Natural killer cell (primary cell): Measurements from ENCODE around the gene KCTD19. TPM values are rescaled to one million over a fixed set of nuclear protein-coding genes. Genes with fewer than 3 reads are reported as not detected.

ENCODE experiments used
- ATAC-seq, 3 donors: fragments of 150-1000 bp in 2 of 3; fragments of 200-7000 bp in 1 of 3; cut with Tn5 transposase; 1 replicate in 1 of 3; 2 replicates in 2 of 3; pipeline ENCODE4 v1.10.0; 2021; ENCODE audit warnings: mild to moderate bottlenecking in 2 of 3, moderate library complexity in 2 of 3
- DNase-seq, 2 donors: peaks; one replicate each; pipeline versions ENCODE4 v3.0.0 to v3.0.0-alpha.2; 2013 to 2021; ENCODE audit warnings: mixed read lengths in 1 of 2
- H3K27ac ChIP-seq: one replicate; pipeline ENCODE4 v1.5.1; 2013; ENCODE audit warnings: mild to moderate bottlenecking, low read length
- H3K27me3 ChIP-seq: one replicate; pipeline ENCODE4 v1.6.1; 2013; ENCODE audit warnings: low read length; ENCODE audit not compliant: control insufficient read depth, insufficient read depth
- H3K36me3 ChIP-seq: one replicate; pipeline ENCODE4 v1.6.1; 2013; ENCODE audit warnings: low read length; ENCODE audit not compliant: control insufficient read depth, insufficient read depth
- H3K4me1 ChIP-seq: one replicate; pipeline ENCODE4 v1.6.1; 2013; ENCODE audit warnings: low read length; ENCODE audit not compliant: control insufficient read depth, insufficient read depth
- H3K4me3 ChIP-seq: one replicate; pipeline ENCODE4 v1.5.1; 2013; ENCODE audit warnings: low read length
- H3K9me3 ChIP-seq: one replicate; pipeline ENCODE4 v1.6.1; 2013; ENCODE audit warnings: low read length; ENCODE audit not compliant: control insufficient read depth, insufficient read depth
- H3K27ac Mint-ChIP-seq, 2 donors: one replicate each; pipeline ENCODE4 v1.8.0; 2022; ENCODE audit warnings: mild to moderate bottlenecking in 2 of 2, mixed read lengths in 2 of 2, moderate library complexity in 1 of 2
- H3K27me3 Mint-ChIP-seq, 2 donors: one replicate each; pipeline ENCODE4 v1.8.0; 2022; ENCODE audit warnings: low read depth in 2 of 2, mixed read lengths in 2 of 2
- H3K36me3 Mint-ChIP-seq: one replicate; pipeline ENCODE4 v1.8.0; 2022; ENCODE audit warnings: mixed read lengths
- H3K4me1 Mint-ChIP-seq, 2 donors: one replicate each; pipeline ENCODE4 v1.8.0; 2022; ENCODE audit warnings: mixed read lengths in 2 of 2
- H3K4me3 Mint-ChIP-seq: one replicate; pipeline ENCODE4 v1.8.0; 2022; ENCODE audit warnings: mild to moderate bottlenecking, moderate library complexity, mixed read lengths
- H3K9me3 Mint-ChIP-seq, 2 donors: one replicate each; pipeline ENCODE4 v1.8.0; 2022; ENCODE audit warnings: mixed read lengths in 2 of 2
- CTCF ChIP-seq: fragments of 200-600 bp; IDR thresholded peaks from one replicate; pipeline ENCODE4 v1.8.0; 2022; ENCODE audit warnings: antibody characterized with exemption
- WGBS: methylation state at CpG from one replicate; pipeline ENCODE4 v1.1.7; 2013; ENCODE audit warnings: missing lambda C conversion rate; ENCODE audit not compliant: insufficient coverage; 5-methylcytosine and 5-hydroxymethylcytosine counted together
- intact Hi-C: fragments of 100-400 bp; cut with micrococcal nuclease; formaldehyde crosslinking; loops from one replicate; pipeline ENCODE4 v1.14.2; 2022
- total RNA-seq, 4 donors: library from RNA; stranded (reverse); fragments of 120-200 nt in 1 of 4; gene quantifications; one replicate each; pipeline versions ENCODE4 v1.2.3 to v1.2.4, GENCODE V29; 2013 to 2022

Gene KCTD19
- total RNA-seq, 3 donors from 2014 or later (not counting 1 experiment from before 2014, with no cell fraction given) = not detected

GRCh38 chr16:67305216-67306071 is 21.1 kb downstream of the KCTD19 start:
- no peak for DNase-seq
- Histone ChIP-seq H3K9me3 (no peaks in the 10 kb centered on the region), H3K4me1 (no peaks in the 10 kb centered on the region), H3K4me3 (no peak overlapping the region), H3K27me3 (no peaks in the 10 kb centered on the region), H3K36me3 (no peaks in the 10 kb centered on the region), H3K27ac (no peak overlapping the region)
- no peak for TF ChIP-seq CTCF
- Mint-ChIP-seq H3K27me3 (no peaks in the 10 kb centered on the region), H3K36me3 (no peaks in the 10 kb centered on the region), H3K4me1 (no peaks in the 10 kb centered on the region), H3K9me3 (no peaks in the 10 kb centered on the region), H3K4me3 (no peak overlapping the region), H3K27ac (no peak overlapping the region)
- intact Hi-C loops = no loop called here
- ATAC-seq = no peak
- 87% methylated on average over 13 of the region's 13 CpGs for WGBS

GRCh38 chr16:67304020-67304419 is 22.5 kb downstream of the KCTD19 start:
- no peak for TF ChIP-seq CTCF
- H3K4me1 Mint-ChIP-seq = no peaks in the 10 kb centered on the region
- H3K4me3 ChIP-seq = no peak overlapping the region
- no peaks in the 10 kb centered on the region for H3K4me1 ChIP-seq
- H3K27ac ChIP-seq = no peak overlapping the region
- no peaks in the 10 kb centered on the region for H3K9me3 ChIP-seq
- H3K36me3 ChIP-seq = no peaks in the 10 kb centered on the region
- no peak overlapping the region for H3K4me3 Mint-ChIP-seq
- DNase-seq = no peak
- no peaks in the 10 kb centered on the region for H3K27me3 Mint-ChIP-seq
- no peaks in the 10 kb centered on the region for H3K9me3 Mint-ChIP-seq
- intact Hi-C loops = no loop called here
- H3K27me3 ChIP-seq = no peaks in the 10 kb centered on the region
- no peak overlapping the region for H3K27ac Mint-ChIP-seq
- WGBS = 77% methylated on average over 1 of the region's 1 CpG
- H3K36me3 Mint-ChIP-seq = no peaks in the 10 kb centered on the region
- no peak for ATAC-seq

- H3K27ac ChIP-seq = no peak overlapping the region
- Mint-ChIP-seq H3K9me3 (no peaks in the 10 kb centered on the region), H3K36me3 (no peaks in the 10 kb centered on the region), H3K4me3 (no peak overlapping the region), H3K27ac (no peak overlapping the region), H3K27me3 (no peaks in the 10 kb centered on the region), H3K4me1 (no peaks in the 10 kb centered on the region)
- WGBS = 98% methylated on average over 8 of the region's 8 CpGs
- no peak for TF ChIP-seq CTCF
- no peak overlapping the region for H3K4me3 ChIP-seq
- intact Hi-C loops = no loop called here
- no peak for ATAC-seq
- H3K27me3 ChIP-seq = no peaks in the 10 kb centered on the region
- DNase-seq = no peak
- H3K4me1 ChIP-seq = no peaks in the 10 kb centered on the region
- no peaks in the 10 kb centered on the region for H3K36me3 ChIP-seq
- H3K9me3 ChIP-seq = no peaks in the 10 kb centered on the region
These were observed 23.6 kb downstream of the KCTD19 start for GRCh38 chr16:67302970-67303369.

- TF ChIP-seq CTCF = no peak
- Histone ChIP-seq H3K27me3 (no peaks in the 10 kb centered on the region), H3K9me3 (no peaks in the 10 kb centered on the region), H3K4me1 (no peaks in the 10 kb centered on the region), H3K4me3 (no peak overlapping the region), H3K27ac (no peak overlapping the region), H3K36me3 (no peaks in the 10 kb centered on the region)
- Mint-ChIP-seq H3K27me3 (no peaks in the 10 kb centered on the region), H3K27ac (no peak overlapping the region), H3K4me1 (no peaks in the 10 kb centered on the region), H3K9me3 (no peaks in the 10 kb centered on the region), H3K36me3 (no peaks in the 10 kb centered on the region), H3K4me3 (no peak overlapping the region)
- WGBS = 75% methylated on average over 7 of the region's 7 CpGs
- ATAC-seq (no peak), DNase-seq (no peak)
- intact Hi-C loops = no loop called here
These were observed 24.5 kb downstream of the KCTD19 start for GRCh38 chr16:67302076-67302475.
